Measurements from ENCODE around the gene C9orf72. TPM values are rescaled to one million over a fixed set of nuclear protein-coding genes. Genes with fewer than 3 reads are reported as not detected.
"Not testable (repeated sequence)": the region's sequence is repeated elsewhere in the genome, so short reads cannot be mapped to it uniquely, and the experiment has no call there.

C9orf72 gene
- total and polyA plus RNA-seq, 9 of the 15 experiments (the other 6 are each of a cell fraction or from before 2014, with no cell fraction given) = 2.3 to 7.3 (median 4.1) TPM

DNA sequence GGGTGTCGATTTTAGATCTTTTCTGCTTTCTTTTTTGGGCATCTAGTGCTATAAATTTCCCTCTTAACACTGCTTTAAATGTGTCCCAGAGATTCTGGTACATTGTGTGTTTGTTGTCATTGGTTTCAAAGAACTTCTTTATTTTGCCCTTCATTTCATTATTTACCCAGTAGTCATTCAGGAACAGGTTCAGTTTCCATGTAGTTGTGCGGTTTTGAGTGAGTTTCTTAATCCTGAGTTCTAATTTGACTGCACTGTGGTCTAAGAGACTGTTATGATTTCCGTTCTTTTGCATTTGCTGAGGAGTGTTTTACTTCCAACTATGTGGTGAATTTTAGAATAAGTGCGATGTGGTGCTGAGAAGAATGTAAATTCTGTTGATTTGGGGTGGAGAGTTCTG, 38.8 kb upstream of the C9orf72 start:
- H3K9me3 ChIP-seq (replicated peaks; ENCODE audit: control insufficient read depth, insufficient read depth, low read depth, low read length); intact Hi-C loops (cut with micrococcal nuclease); H3K4me3 ChIP-seq; H2AFZ ChIP-seq (ENCODE audit: low read depth, low read length); H3K4me1 ChIP-seq (replicated peaks in 1 of 2; ENCODE audit: control insufficient read depth in 2 of 2, insufficient read depth in 2 of 2, low read length in 2 of 2); H4K20me1 ChIP-seq (replicated peaks; ENCODE audit: control insufficient read depth, insufficient read depth, low read length); CTCF ChIA-PET (ENCODE audit: low intra/inter-chr PET ratio); H3K36me3 ChIP-seq (ENCODE audit: control insufficient read depth, insufficient read depth, low read length); in situ Hi-C loops (cut with MboI); BruUV-seq (replicated peaks); H3K27ac ChIP-seq (ENCODE audit: extremely low read depth, low read depth, low read length); H3K79me2 ChIP-seq (ENCODE audit: control insufficient read depth, insufficient read depth, low read length); H3K4me2 ChIP-seq (ENCODE audit: insufficient read depth, low read length); H3K9me1 ChIP-seq (ENCODE audit: control insufficient read depth, insufficient read depth, low read length); ATAC-seq; FAIRE-seq; POLR2A ChIA-PET; H3K9ac ChIP-seq (ENCODE audit: insufficient read depth in 1 of 2, low read depth in 2 of 2, low read length in 2 of 2); DNase-seq (ENCODE audit: extremely low read depth in 1 of 4, low spot score in 3 of 4); H3K27me3 ChIP-seq (ENCODE audit: control insufficient read depth in 2 of 2, insufficient read depth in 2 of 2, low read length in 2 of 2): not testable (repeated sequence)
- 5% methylated on average over 3 of the region's 4 CpGs for WGBS (ENCODE audit: insufficient coverage, low coverage, missing lambda C conversion rate)

DNA sequence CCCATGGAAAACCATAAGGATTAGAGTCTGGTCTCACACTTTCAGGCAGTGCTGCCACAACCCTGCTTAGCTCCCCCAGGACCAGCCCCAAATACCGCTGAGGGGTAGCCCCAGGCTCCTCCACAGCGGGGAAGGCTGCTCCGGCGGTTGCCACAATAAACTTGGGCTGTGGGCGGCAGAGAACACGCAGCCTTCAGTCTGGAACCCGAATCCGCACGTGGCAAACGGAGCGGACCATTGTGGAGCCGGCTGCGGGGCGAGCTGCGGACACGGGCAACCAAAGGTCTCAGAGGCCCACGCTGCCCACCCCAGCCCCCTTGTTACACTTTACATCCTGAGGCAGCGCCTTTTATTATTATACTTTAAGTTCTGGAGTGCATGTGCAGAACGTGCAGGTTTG, 37.3 kb upstream of the C9orf72 start:
- CTCF ChIA-PET (ENCODE audit: low intra/inter-chr PET ratio) = no interaction called here

More for the DNA sequence above, 37.3 kb upstream of the C9orf72 start:
- Histone ChIP-seq H3K27me3 (ENCODE audit: control insufficient read depth in 2 of 2, insufficient read depth in 2 of 2, low read length in 2 of 2) (0 out of 5 replicates have a peak, but pooled peaks cover 0 to 6% of the 10 kb centered on the region in 2 experiments), H3K9me1 (ENCODE audit: control insufficient read depth, insufficient read depth, low read length) (no peaks in the 10 kb centered on the region), H3K79me2 (ENCODE audit: control insufficient read depth, insufficient read depth, low read length) (no peaks in the 10 kb centered on the region), H3K4me3 (no peak overlapping the region), H4K20me1 (replicated peaks; ENCODE audit: control insufficient read depth, insufficient read depth, low read length) (no peaks in the 10 kb centered on the region), H2AFZ (ENCODE audit: low read depth, low read length) (no peak overlapping the region), H3K9me3 (replicated peaks; ENCODE audit: control insufficient read depth, insufficient read depth, low read depth, low read length) (no peaks in the 10 kb centered on the region), H3K4me2 (ENCODE audit: insufficient read depth, low read length) (no peak overlapping the region), H3K4me1 (replicated peaks in 1 of 2; ENCODE audit: control insufficient read depth in 2 of 2, insufficient read depth in 2 of 2, low read length in 2 of 2) (no peaks in the 10 kb centered on the region), H3K27ac (ENCODE audit: extremely low read depth, low read depth, low read length) (no peak overlapping the region), H3K9ac (ENCODE audit: insufficient read depth in 1 of 2, low read depth in 2 of 2, low read length in 2 of 2) (no peak overlapping the region), H3K36me3 (ENCODE audit: control insufficient read depth, insufficient read depth, low read length) (no peaks in the 10 kb centered on the region)
- FAIRE-seq = no peak
- BruUV-seq (replicated peaks) = no TSS peak
- intact Hi-C loops (cut with micrococcal nuclease) = no loop called here
- POLR2A ChIA-PET = no interaction called here
- no peak for ATAC-seq
- DNase-seq (ENCODE audit: extremely low read depth in 1 of 4, low spot score in 3 of 4) = no peak
- in situ Hi-C loops (cut with MboI) = no loop called here
- WGBS (ENCODE audit: insufficient coverage, low coverage, missing lambda C conversion rate) = 0% methylated on average over 3 of the region's 19 CpGs
- no peak for TF ChIP-seq NR0B1 (IDR thresholded peaks at IDR 0.05; ENCODE audit: partially characterized antibody)
- TF ChIP-seq POU5F1 (IDR thresholded peaks at IDR 0.05; ENCODE audit: borderline replicate concordance, low read depth, low read length, partially characterized antibody) = no peak
- TF ChIP-seq ZNF75A (CRISPR knock-in tag; IDR thresholded peaks at IDR 0.05) = no peak

All from K562 (cell line).